Upper lobe of right lung (tissue), 1 donor: ENCODE measurements around the gene LMAN2. TPM values are rescaled to one million over a fixed set of nuclear protein-coding genes. Genes with fewer than 3 reads are reported as not detected.
A peak's percentile ranks its signal among the peaks of the same experiment; 100 is the strongest.

ENCODE experiments used
- ATAC-seq: fragments of 200-7000 bp; cut with Tn5 transposase; one replicate; pipeline ENCODE4 v1.9.1; 2020; ENCODE audit warnings: mild to moderate bottlenecking, moderate library complexity
- DNase-seq: peaks from one replicate; pipeline ENCODE4 v3.0.0-alpha.2; 2020
- H3K27ac ChIP-seq: fragments of 200-600 bp; one replicate; pipeline ENCODE4 v1.8.0; 2022
- H3K27me3 ChIP-seq: fragments of 200-600 bp; one replicate; pipeline ENCODE4 v1.8.0; 2022; ENCODE audit warnings: mild to moderate bottlenecking
- H3K36me3 ChIP-seq: fragments of 200-600 bp; one replicate; pipeline ENCODE4 v1.8.0; 2022
- H3K4me1 ChIP-seq: fragments of 200-600 bp; one replicate; pipeline ENCODE4 v1.8.0; 2022
- H3K4me3 ChIP-seq: fragments of 200-600 bp; one replicate; pipeline ENCODE4 v1.8.0; 2022; ENCODE audit warnings: mild to moderate bottlenecking
- H3K9me3 ChIP-seq: fragments of 200-600 bp; one replicate; pipeline ENCODE4 v1.8.0; 2022
- CTCF ChIP-seq: fragments of 200-600 bp; IDR thresholded peaks from one replicate; pipeline ENCODE4 v1.8.0; 2022; ENCODE audit warnings: antibody characterized with exemption
- intact Hi-C: fragments of 100-400 bp; cut with DNase I; formaldehyde crosslinking; loops from one replicate; pipeline ENCODE4 v1.11.0; 2022
- total RNA-seq: library from RNA; stranded (reverse); fragmentation: NEBNext Ultra II Directional; extraction: Animal tissue kit (Norgen Biotek cat#: 25700); gene quantifications from one replicate; pipeline ENCODE4 v1.2.1, GENCODE V29; 2021
- donor health status: DM: no; HTN: yes; CAD: no; lungs with severe emphysema.

LMAN2 gene
- total RNA-seq, 1 donor from 2014 or later: 117 TPM

- peak overlapping the region; percentile 11 for H3K27ac ChIP-seq
- H3K36me3 ChIP-seq: no peaks in the 10 kb centered on the region
- H3K4me3 ChIP-seq: no peak overlapping the region
- ATAC-seq (no peak), DNase-seq (no peak)
- intact Hi-C loops: no loop called here
- H3K9me3 ChIP-seq: no peaks in the 10 kb centered on the region
- H3K27me3 ChIP-seq: no peaks in the 10 kb centered on the region
- peaks cover 18% of the 10 kb centered on the region for H3K4me1 ChIP-seq
- TF ChIP-seq CTCF: no peak
These were observed 20.8 kb upstream of the LMAN2 start for GRCh38 chr5:177372034-177372896.

GRCh38 chr5:177371120-177372033, 19.9 kb upstream of the LMAN2 start:
- no peak for ATAC-seq
- no peak for DNase-seq
- Histone ChIP-seq H3K4me3 (peak overlapping the region; percentile 51), H3K9me3 (no peaks in the 10 kb centered on the region), H3K4me1 (peaks cover 18% of the 10 kb centered on the region), H3K36me3 (no peaks in the 10 kb centered on the region), H3K27me3 (no peaks in the 10 kb centered on the region), H3K27ac (peak overlapping the region; percentile 42)
- intact Hi-C loops: no loop called here
- TF ChIP-seq CTCF: no peak

GRCh38 chr5:177370488-177371119, 19.1 kb upstream of the LMAN2 start:
- TF ChIP-seq CTCF: peak; percentile 31

GRCh38 chr5:177369645-177370440, 18.4 kb upstream of the LMAN2 start:
- intact Hi-C loops: no loop called here
- no peak for TF ChIP-seq CTCF
- H3K27ac ChIP-seq: no peak overlapping the region
- DNase-seq (no peak), ATAC-seq (no peak)
- H3K27me3 ChIP-seq: no peaks in the 10 kb centered on the region
- no peaks in the 10 kb centered on the region for H3K36me3 ChIP-seq
- peaks cover 23% of the 10 kb centered on the region for H3K4me1 ChIP-seq
- no peak overlapping the region for H3K4me3 ChIP-seq
- no peaks in the 10 kb centered on the region for H3K9me3 ChIP-seq

More at GRCh38 chr5:177370488-177371119, 19.1 kb upstream of the LMAN2 start:
- no peaks in the 10 kb centered on the region for H3K27me3 ChIP-seq
- H3K4me1 ChIP-seq: peaks cover 23% of the 10 kb centered on the region
- H3K4me3 ChIP-seq: peak overlapping the region; percentile 51
- H3K36me3 ChIP-seq: no peaks in the 10 kb centered on the region
- intact Hi-C loops: no loop called here
- peak overlapping the region; percentile 42 for H3K27ac ChIP-seq
- DNase-seq (peak; percentile 91), ATAC-seq (peak; percentile 84)
- H3K9me3 ChIP-seq: no peaks in the 10 kb centered on the region
